ENCODE data around the gene DUSP22. TPM values are rescaled to one million over a fixed set of nuclear protein-coding genes. Genes with fewer than 3 reads are reported as not detected.

Gene DUSP22
- total and polyA plus RNA-seq, 2 donors (not counting 1 experiment from before 2014, with no cell fraction given), result 117 to 133 TPM

DNA sequence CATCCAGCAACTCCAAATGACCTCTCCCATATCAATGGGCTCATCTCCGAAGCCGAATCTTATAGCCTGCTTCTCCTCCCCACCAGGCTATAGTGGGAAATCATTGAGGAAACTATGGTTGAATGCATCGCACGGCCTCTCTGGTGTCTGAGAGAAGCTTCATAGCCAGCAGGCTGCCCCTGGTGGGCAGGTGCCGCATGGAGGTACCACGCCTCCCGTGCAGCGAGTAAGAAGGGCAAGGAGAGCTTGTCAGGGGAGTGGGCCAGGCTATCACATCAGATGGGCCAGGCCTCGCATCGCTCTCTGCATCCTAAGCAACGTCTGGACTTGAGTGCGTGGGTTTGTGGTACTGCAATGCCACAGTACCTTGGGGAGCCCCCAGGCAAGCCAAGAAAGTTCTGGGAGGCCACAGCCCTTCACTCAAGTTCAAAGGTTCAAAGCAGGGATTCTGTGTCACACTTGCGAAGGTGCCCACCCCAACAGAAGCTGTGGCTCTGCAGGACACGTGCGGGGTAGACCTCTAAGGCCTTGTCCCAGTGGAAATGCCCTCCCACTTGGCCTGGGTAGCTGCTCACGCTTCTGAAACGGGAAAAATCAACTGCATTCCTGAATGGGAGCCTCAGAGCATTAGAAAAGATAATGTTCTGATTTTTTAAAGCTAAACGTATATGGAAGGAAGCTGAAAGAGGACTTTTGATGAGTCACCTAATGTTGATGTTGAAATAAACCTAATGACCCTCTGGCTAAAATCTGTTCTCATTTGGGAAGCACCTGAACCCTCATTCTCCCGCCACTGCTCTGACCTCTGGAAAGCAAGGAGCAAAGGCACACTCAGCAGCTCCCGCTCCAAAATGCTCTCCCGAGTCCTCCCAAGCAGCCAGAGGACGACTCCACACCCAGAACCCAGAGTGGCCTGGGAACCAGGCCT is 90.9 kb downstream of the DUSP22 start:
- Mint-ChIP-seq H3K9me3 (ENCODE audit: insufficient read depth) (no peaks in the 10 kb centered on the region), H3K4me1 (peaks cover 23% of the 10 kb centered on the region), H3K27me3 (no peaks in the 10 kb centered on the region), H3K4me3 (no peak overlapping the region), H3K27ac (no peak overlapping the region)
- H3K4me1 ChIP-seq (ENCODE audit: control insufficient read depth in 2 of 2, insufficient read depth in 2 of 2, low read length in 2 of 2), result peaks cover 23 to 26% of the 10 kb centered on the region in 2 donors
- 92% methylated on average over 19 of the region's 22 CpGs for WGBS (ENCODE audit: insufficient coverage)
- H4K20me1 ChIP-seq (ENCODE audit: control insufficient read depth, insufficient read depth, low read length, poor library complexity, severe bottlenecking), result no peaks in the 10 kb centered on the region
- no peak overlapping the region for H2AFZ ChIP-seq (ENCODE audit: insufficient read depth, low read depth, low read length, poor library complexity, severe bottlenecking)
- ChIA-PET CTCF (interaction anchor here (0.9 to 1.3 kb wide), 4 partner anchors 9 to 194 kb away, joined by 3 to 5 read pairs (median 3); no protein-coding TSS in a partner anchor), POLR2A (interaction anchor here (1.4 to 1.7 kb wide), 2 partner anchors 9 to 90 kb away, joined by 3 to 6 read pairs; partner anchors contain the start of gene IRF4)
- TF ChIP-seq EZH2 (IDR thresholded peaks at IDR 0.05; ENCODE audit: borderline replicate concordance, insufficient read depth, low read depth, low read length, poor library complexity, severe bottlenecking) (no peak), CTCF (IDR thresholded peaks at IDR 0.05) (no peak)
- H3K27me3 ChIP-seq (replicated peaks in 1 of 4; ENCODE audit: control extremely low read depth in 1 of 4, control insufficient read depth in 3 of 4, insufficient read depth in 4 of 4, low read length in 3 of 4), result no peaks in the 10 kb centered on the region
- no peak for DNase-seq
- no peak overlapping the region for H3K4me2 ChIP-seq (replicated peaks; ENCODE audit: low read depth, low read length, poor library complexity, severe bottlenecking)
- H3K9me3 ChIP-seq (ENCODE audit: control extremely low read depth in 1 of 3, control insufficient read depth in 2 of 3, insufficient read depth in 1 of 3, low read length in 2 of 3), result peaks cover 0 to 31% (median 0%) of the 10 kb centered on the region in 3 donors
- no peaks in the 10 kb centered on the region for H3K79me2 ChIP-seq (ENCODE audit: control insufficient read depth, insufficient read depth, low read length)
- H3K36me3 ChIP-seq (replicated peaks in 1 of 2; ENCODE audit: control extremely low read depth in 1 of 2, control insufficient read depth in 1 of 2, extremely low read depth in 1 of 2, insufficient read depth in 2 of 2, low read length in 1 of 2), result no peaks in the 10 kb centered on the region
- no peak overlapping the region for H3K9ac ChIP-seq (ENCODE audit: low read length)
- intact Hi-C loops (cut with micrococcal nuclease), result no loop called here
- H3K27ac ChIP-seq (ENCODE audit: low read length in 2 of 2), result no peak overlapping the region
- no peak for ATAC-seq (ENCODE audit: low read depth)
- no peak overlapping the region for H3K4me3 ChIP-seq (ENCODE audit: control extremely low read depth in 1 of 5, extremely low read depth in 1 of 5, insufficient read depth in 1 of 5, low read depth in 2 of 5, low read length in 4 of 5)

DNA sequence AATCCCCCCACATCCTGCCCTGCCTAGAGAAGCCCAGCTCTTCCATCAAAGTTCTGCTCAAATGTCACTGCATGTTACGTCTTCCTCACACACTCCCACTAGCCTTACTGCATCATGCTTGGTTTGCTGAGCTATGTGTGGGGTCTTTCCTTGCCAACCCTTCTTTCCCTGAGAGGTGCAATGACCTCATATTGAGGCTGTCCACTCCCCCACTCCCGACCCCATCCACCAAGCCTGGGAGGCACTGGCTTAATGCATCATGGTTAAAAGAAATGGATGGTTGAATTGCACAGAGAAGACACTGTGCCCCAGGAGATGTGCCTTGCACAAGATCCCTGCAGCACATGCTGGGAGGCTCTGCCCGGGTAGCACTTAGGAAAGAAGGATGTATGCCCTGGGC is 91.6 kb downstream of the DUSP22 start:
- intact Hi-C loops (cut with micrococcal nuclease), result no loop called here
- CTCF ChIA-PET, result interaction anchor here (1.0 to 1.3 kb wide), 3 partner anchors 16 to 166 kb away, joined by 3 to 5 read pairs (median 3); no protein-coding TSS in a partner anchor
- Histone ChIP-seq H3K4me2 (replicated peaks; ENCODE audit: low read depth, low read length, poor library complexity, severe bottlenecking) (no peak overlapping the region), H4K20me1 (ENCODE audit: control insufficient read depth, insufficient read depth, low read length, poor library complexity, severe bottlenecking) (no peaks in the 10 kb centered on the region), H3K36me3 (replicated peaks in 1 of 2; ENCODE audit: control extremely low read depth in 1 of 2, control insufficient read depth in 1 of 2, extremely low read depth in 1 of 2, insufficient read depth in 2 of 2, low read length in 1 of 2) (no peaks in the 10 kb centered on the region), H2AFZ (ENCODE audit: insufficient read depth, low read depth, low read length, poor library complexity, severe bottlenecking) (no peak overlapping the region), H3K9ac (ENCODE audit: low read length) (no peak overlapping the region), H3K4me3 (ENCODE audit: control extremely low read depth in 1 of 5, extremely low read depth in 1 of 5, insufficient read depth in 1 of 5, low read depth in 2 of 5, low read length in 4 of 5) (no peak overlapping the region), H3K4me1 (ENCODE audit: control insufficient read depth in 2 of 2, insufficient read depth in 2 of 2, low read length in 2 of 2) (peaks cover 16 to 19% of the 10 kb centered on the region in 2 donors), H3K9me3 (ENCODE audit: control extremely low read depth in 1 of 3, control insufficient read depth in 2 of 3, insufficient read depth in 1 of 3, low read length in 2 of 3) (peaks cover 0 to 26% (median 0%) of the 10 kb centered on the region in 3 donors), H3K27me3 (replicated peaks in 1 of 4; ENCODE audit: control extremely low read depth in 1 of 4, control insufficient read depth in 3 of 4, insufficient read depth in 4 of 4, low read length in 3 of 4) (no peaks in the 10 kb centered on the region), H3K27ac (ENCODE audit: low read length in 2 of 2) (no peak overlapping the region), H3K79me2 (ENCODE audit: control insufficient read depth, insufficient read depth, low read length) (no peaks in the 10 kb centered on the region)
- POLR2A ChIA-PET, result interaction anchor here (1.4 to 1.7 kb wide), 2 partner anchors 8 to 90 kb away, joined by 3 to 6 read pairs; partner anchors contain the start of gene IRF4
- WGBS (ENCODE audit: insufficient coverage), result no CpG with 5 or more reads among the region's 3 CpGs
- Mint-ChIP-seq H3K27ac (no peak overlapping the region), H3K4me1 (peaks cover 18% of the 10 kb centered on the region), H3K4me3 (no peak overlapping the region), H3K27me3 (no peaks in the 10 kb centered on the region), H3K9me3 (ENCODE audit: insufficient read depth) (no peaks in the 10 kb centered on the region)
- DNase-seq, result no peak
- ATAC-seq (ENCODE audit: low read depth), result no peak
- TF ChIP-seq CTCF (IDR thresholded peaks at IDR 0.05) (no peak), EZH2 (IDR thresholded peaks at IDR 0.05; ENCODE audit: borderline replicate concordance, insufficient read depth, low read depth, low read length, poor library complexity, severe bottlenecking) (no peak)
